Measurements from ENCODE around the gene NSMCE3.
"Not testable (repeated sequence)": the region's sequence is repeated elsewhere in the genome, so short reads cannot be mapped to it uniquely, and the experiment has no call there.

The NSMCE3 gene

GRCh38 chr15:29268706-29269484 lies 727 bp downstream of the NSMCE3 start:
- peak; percentile 49 for DNase-seq

GRCh38 chr15:29266052-29266582 lies 3.5 kb downstream of the NSMCE3 start:
- no peak for DNase-seq

DNA sequence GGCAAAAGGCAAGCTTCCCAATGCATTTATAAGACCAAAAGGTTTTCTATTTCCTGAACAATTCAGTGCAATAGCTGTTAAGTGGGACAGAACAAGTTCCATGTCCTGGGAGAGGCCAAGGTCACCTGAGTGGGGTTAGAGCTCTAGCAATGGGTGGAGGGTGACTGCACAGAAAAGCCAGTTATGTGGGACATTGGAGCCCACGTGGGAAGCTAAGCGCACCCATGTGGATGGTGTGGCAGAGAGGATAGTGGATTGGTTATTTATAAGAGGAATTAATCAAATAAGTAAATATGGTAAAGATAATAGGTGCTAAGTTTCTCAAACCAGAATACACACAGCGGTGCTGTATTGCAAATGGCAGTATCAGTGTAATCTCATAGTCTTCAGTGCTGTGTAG lies 6.3 kb downstream of the NSMCE3 start:
- DNase-seq = no peak

GRCh38 chr15:29262738-29263137 lies 6.9 kb downstream of the NSMCE3 start:
- no peak for DNase-seq

DNA sequence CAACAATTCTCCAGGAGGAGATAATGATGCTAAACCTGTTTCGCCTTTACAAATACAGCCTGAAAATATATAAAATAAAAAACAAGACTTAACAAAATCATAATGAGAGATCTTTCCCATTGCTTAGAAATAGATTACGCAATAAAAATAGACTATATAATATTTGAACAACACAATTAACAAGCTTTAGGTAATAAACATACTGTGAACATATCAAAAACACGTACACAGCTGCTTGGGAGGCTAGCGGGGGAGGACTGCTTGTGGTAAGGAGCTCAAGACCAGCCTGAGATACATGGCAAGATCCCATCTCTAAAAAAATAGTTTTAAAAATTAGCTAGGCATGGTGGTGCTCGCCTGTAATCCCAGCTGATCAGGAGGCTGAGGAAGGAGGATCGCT lies 8.7 kb downstream of the NSMCE3 start:
- DNase-seq = no peak

DNA sequence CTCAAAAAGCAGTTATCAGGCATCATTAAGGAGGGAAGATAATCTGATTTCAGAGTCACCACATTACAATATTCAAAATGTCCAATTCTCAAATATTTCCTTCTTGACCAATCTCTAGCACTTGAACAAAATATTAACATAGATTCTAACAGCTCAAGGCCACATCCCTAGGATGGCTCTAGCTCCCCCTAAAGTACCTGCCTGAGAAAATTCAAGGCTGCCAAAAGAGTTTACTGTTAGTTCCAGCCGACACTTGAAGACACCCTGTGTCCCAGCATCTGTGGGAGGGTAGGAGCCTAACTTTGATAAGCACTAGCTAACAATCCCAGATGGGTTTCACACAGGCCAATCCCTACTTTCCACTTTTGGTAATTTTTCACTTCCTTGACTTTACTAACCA lies 10.4 kb downstream of the NSMCE3 start:
- no peak for DNase-seq

GRCh38 chr15:29252234-29252633 lies 17.4 kb downstream of the NSMCE3 start:
- no peak for DNase-seq

GRCh38 chr15:29244544-29244943 lies 25.1 kb downstream of the NSMCE3 start:
- no peak for DNase-seq

- no peak for DNase-seq
Measured at GRCh38 chr15:29244123-29244522, 25.5 kb downstream of the NSMCE3 start.

GRCh38 chr15:29242456-29243242 lies 27.0 kb downstream of the NSMCE3 start:
- DNase-seq = no peak

DNA sequence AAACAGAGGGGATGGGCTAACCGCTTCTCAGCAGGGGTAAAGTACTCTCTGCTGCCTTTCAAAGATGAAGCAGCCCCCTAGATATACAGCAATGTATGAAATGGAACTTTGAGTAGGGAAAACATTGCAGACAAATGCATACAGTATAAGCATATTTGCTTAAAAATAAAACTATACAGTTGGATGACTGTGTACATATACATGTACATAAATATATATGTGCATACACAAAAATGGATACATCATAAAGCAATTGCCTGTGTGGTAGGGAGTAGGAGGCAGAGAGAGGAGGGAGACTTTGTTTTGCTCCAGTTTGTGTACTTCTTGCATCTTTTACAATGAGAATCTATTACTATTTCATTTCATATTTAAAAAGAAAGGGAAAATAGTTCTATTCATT lies 28.4 kb downstream of the NSMCE3 start:
- DNase-seq = no peak

DNA sequence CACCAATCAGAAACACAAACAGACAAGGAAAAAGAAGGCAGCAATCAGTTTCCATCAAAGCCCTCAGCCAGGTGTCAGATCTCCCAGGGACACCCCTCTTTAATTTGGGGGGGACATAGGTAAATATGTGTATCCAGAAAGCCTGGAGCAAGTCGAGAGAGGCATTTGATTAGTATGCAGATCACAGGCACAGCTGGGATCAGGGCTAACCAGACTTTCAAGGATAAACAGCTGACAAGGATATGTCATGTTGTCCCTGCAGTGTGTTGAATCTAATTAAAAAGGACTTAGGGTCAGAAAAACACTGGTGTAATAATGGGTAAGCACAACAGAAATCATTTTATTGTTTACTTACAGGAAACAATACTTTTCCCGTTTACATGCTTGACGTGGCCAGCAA lies 30.2 kb downstream of the NSMCE3 start:
- DNase-seq = no peak

DNA sequence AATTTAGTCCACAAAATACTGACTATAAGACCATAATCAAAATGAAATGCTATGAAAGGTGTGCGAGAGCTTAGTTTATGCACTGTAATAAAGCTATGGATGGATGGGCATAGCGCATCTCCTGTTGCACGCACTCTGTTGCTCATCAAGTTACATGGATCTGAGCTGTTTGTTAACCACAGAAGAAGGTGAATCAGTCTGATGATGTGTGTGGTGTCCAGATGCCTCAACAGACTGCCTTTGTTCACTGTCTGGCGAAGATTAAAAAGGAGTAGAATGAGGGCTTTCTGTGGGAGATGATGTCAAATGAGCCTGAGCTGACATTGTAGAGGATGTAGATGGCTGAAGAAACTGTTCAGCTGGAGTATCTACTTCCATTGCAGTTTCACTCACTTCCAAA lies 36.1 kb downstream of the NSMCE3 start:
- no peak for DNase-seq

DNA sequence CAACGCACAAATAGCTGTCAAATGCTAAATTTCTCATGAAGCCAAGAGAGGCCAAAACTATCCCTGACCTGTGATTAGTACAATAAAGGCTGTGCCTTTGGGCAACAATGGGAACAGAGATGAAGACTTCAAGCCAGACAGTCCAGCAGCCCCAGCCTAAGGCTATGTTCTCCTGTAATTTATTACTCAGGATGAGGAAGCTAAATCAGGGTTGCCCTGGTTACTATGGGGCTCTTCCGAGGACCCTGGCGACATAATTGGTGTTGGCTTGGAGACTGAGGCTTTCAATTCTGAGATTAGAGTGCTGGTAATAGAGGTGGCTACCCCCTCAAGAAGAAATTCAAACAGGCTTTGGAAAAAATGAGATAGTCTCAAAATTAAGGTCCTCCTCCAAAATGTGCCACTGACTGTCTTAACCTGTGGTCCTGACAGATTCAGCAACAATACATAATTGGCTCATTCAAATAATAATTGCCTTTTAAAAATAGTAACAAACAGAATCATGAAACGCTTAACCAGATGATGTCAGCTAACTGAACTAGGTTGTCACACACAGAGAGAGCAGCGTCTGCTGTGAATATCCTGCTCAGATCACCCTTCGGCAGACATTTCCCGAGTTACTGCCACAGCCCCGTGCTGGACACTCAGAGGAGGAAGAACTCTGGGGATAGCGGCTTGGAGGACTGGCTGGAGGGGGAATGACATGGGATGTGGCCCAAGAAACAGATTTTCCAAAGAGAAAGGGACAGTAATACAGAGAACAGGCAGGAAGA lies 43.0 kb downstream of the NSMCE3 start:
- DNase-seq = no peak

DNA sequence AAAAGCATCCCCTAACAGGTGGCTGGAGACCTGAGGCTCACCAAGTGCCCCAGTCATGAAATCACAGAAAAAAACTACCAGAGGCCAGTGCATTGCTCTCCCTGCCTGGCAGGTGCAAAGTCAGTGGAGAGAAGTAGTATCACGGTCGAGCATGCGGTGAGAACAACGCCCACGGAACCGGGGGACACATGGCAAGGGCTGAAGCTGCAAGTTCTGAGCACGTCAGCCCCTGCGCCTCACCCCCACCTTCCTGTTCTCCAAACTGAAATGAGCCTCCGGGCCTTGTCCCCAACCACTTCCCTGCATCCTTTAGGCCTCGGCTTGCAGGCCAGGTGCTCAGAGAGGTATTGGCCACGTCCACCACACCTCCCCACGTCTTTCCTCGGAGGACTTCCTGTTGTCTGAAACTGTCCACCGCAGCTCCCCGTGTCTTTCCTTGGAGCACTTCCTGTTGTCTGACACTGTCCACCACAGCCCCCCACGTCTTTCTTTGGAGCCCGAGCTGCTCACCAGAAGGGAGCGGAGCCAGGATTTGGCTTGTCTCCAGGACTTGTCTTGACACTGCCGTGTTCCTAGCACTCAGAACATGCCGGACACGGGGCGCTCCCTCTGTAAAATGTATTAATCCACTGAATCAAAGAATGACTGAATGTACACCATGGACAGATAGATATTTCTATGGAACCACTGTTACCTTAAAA lies 43.9 kb downstream of the NSMCE3 start:
- DNase-seq = no peak

GRCh38 chr15:29224987-29225363 lies 44.6 kb downstream of the NSMCE3 start:
- DNase-seq = not testable (repeated sequence)

- not testable (repeated sequence) for DNase-seq
Measured at GRCh38 chr15:29224235-29224986, 45.2 kb downstream of the NSMCE3 start.

GRCh38 chr15:29223640-29224039 lies 46.0 kb downstream of the NSMCE3 start:
- DNase-seq = no peak

GRCh38 chr15:29222129-29222853 lies 47.3 kb downstream of the NSMCE3 start:
- no peak for DNase-seq

DNA sequence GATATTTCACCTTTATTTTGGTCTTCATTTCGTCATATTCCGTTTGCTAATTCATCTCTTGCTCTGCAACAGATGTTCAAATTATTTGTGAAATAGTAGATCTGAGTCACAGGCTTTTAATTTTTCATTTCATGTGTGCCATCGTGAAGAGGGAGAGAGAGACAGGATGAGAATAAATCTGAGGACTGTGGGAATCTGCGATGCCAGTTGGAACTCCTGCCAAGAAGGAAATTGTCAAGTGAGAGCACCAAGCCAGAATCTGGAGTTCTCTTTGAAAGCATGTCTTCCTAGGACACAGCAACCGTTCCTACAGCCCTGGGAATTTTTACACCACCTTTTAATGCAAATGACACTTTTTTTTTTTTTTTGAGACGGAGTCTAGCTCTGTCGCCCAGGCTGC lies 48.8 kb downstream of the NSMCE3 start:
- DNase-seq = no peak

GRCh38 chr15:29216955-29217354 lies 52.7 kb downstream of the NSMCE3 start:
- DNase-seq = no peak
